Activated naive CD4-positive, alpha-beta T cell (primary cell): ENCODE measurements around the gene SLC29A1.

ENCODE experiments used
- DNase-seq, 4 experiments: peaks; one replicate each; lab custom pipeline; 2025; lab: John Stamatoyannopoulos, UW

The SLC29A1 gene

DNA sequence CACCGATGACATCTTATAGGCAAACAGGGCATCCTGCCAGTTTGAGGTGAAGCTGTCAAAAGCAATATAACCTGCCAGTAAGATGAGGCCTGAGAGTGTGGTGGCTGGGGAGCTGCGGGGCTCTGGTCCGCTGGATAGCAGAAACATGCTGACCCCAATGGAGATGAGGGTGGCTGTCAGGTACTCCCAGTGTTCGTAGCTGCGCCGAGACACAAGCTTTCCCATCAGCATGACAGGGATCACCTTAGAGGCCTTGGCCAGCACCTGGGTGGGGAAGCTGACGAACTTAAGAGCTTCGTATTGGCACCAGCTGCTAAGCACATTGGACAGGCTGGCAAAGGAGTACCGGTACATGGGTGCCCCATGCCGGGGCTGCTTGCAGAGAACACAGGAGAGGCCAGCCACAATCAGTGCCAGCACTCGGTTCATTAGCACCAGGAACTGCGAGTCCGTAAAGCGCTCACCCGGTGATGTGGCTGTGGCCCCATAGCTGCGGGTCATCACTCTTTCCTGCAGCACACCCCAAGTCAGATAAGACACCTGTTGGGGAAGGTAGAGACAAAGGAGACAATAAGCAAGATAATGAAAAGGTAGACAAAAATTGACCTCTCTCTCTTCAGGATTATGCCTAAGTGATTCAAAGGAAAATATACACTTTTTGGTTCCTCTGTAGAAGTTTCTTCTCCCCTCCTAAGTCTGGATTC is 31.9 kb downstream of the SLC29A1 start:
- no peak for DNase-seq

DNA sequence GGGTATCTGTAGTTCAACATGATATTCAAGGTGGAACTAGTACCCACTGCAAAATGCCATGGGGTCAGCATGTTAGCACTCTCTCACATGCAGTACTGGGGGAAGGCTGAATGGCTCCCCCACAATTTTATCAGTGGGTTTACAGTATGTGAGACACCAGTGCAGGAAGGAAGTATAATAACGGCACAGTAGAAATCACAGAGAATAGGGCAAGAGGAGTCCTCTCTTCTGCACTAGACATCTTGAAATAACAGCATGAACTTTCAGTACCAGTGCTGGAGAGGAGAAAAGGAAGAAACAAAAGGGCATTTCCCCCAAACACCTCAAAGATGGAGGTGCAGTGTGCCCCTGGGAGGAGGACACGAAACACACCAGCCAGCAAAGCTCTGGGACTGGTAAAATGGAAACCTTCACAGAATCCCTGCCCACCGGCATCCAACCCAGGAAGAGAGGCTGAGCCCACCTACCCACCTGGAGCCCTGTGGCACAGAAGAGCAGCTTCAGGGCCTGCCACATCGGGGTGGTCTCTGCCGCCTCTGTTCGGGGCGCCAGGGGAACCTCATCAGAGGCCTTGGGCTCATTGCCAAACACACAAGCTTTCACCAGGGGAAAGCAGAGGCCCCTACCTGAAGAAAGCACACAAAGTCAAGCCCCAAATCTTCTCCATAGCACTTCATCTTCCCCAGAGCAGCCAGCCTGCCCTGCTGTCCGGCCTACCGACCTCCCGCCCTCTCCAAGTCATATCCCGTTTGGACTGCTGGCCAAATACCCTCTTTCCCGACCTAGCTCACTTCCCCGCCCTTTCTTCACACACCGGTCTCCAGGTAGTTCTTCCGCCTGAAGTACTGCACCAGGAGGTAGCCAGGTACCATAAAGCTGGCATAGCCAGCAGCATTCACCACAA is 32.7 kb downstream of the SLC29A1 start:
- no peak for DNase-seq

DNA sequence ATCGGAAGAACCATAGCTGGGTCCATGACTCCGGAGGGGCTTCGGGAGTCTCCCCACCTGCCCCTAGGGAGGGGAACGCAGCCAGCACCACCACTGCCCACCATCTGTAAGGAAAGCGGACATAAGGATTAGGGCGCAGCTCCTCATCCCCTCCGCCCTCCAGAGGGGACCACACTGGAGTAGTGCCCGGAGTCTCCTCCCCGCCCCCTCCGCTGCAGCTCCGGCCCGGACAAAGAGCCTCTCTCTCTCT is 33.3 kb downstream of the SLC29A1 start:
- DNase-seq: no peak

DNA sequence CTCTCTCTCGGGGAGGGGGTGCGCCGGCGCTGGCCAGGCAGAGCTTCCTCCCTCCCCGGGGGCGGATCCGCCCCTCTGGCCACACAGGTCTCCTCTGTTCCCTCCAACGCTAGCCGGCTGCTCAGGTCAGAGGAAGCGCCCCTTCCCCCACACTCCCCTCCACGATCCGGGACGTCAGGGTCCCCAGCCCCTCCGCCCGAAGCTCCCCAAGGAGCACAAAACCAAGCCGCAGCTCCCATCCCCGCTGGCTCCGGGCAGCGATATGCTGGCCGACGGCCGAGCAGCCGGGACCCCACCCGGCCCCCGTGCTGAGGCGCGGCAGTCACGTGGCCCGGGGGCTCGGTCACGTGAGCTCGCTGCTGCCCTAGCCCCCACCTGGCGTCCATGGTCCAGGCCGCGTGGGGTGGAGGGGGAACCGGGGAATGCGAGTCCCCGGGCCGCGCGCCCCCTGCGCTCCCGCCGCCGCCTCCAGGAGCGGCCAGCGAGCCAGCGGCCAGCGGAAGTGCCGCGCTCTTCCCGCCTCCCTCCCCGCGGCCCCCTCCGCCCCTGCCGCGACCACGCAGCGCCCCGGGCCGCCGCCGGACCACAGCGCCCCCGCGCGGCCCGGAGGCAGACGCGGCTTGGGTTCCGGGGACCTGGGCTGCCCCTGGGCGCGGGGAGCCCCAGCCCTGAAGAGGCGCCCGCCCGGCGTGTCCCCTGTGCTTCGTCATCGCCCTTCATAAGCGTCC is 33.8 kb downstream of the SLC29A1 start, which contains the start of gene SLC35B2:
Gene SLC35B2 (minus strand): TSS at position 504 of the 728 bp plus-strand sequence. CDS start 118 bp downstream, at position 386.
- DNase-seq: peak in 3 of 4 experiments; percentile 27 to 63 (median 54)

DNA sequence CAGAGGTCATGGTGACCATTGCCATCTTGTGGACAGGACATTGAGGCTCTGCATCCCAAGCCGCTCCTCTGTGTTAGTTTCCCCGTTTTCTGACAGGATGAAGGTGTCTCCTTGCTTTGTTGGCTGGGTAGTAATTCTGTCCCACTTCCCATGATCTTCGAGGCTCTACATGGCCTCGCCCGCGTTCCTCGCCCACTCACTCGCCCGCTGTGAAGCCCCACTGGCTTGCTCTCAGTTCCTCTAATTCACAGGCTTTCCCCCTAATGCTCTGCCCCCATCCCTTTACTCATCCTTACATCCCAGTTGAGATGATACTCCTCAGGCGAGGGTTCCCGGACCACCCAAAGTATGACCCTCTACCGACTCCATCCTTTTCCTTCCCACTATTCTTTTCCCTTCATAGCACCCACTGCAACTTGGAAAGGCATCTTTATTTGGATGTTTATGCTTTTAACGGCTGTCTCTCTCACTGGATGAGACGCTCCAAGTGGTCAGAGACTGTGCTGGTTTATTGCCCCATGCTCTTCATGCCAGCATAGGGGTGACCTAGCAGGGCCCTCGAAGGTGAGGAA is 34.4 kb downstream of the SLC29A1 start:
- DNase-seq: no peak

DNA sequence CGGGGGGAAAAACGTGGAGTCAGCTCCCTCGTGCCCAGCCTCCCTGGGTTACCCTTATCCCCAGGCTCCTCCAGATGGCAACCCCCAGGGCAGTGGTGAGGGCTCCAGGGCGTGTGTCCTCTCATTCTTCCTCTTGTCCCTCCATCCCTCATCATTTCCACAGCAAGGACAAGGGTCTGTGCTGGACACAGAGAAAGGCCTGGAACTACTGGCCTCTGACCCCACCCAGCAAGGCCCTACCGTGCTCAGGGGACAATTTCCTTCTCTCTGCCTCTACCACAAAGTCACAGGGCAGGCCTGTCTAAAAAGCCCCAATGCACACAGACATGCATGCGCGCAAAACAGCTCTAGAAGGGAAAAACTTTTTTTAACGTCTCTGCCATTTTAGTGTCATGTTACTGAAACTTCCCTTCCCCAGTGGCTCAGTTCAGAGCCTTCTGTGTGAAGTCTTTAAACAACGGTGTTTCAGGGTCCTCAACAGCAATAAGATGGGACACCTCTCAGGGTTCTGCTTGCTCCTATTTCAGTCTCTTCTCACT is 35.0 kb downstream of the SLC29A1 start:
- DNase-seq: no peak

DNA sequence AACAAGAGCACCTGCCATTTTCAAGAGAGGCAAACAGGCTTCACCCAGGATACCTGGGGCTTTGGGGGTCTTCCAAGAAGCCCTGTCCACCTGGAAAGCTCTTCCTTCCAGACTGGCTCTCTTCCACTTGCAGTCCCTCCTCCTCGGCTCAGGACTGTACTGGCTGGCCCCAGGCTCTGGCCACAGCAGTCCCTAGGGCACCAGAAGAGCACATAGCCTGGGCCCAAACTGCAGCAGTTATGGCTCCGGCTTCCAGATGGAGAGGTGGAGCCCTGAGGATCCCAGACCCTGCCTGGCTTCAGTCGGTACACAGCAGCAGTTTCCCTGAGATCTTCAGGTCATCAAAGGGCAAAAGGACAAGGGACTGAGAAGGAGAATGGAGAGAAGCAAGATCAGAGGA is 35.5 kb downstream of the SLC29A1 start:
- no peak for DNase-seq

DNA sequence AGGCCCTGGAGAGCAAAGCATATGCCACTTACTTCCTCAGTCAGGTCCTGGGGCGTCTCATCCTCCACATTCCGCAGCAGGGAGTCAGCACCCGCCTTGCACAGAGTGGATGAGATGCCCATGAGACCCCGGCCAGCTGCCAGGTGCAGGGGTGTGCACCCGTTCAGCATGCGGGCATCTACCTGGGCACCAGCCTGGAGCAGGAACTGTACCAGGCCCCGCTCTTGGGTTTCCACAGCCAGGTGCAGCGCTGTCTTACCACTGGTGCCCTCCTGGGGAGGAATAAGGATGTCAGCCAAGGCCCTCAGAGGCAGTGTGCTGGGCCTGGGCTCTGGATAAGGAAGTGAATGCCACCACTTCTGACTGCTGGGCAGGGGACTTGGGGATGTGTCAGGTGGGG is 36.6 kb downstream of the SLC29A1 start:
- DNase-seq: no peak

DNA sequence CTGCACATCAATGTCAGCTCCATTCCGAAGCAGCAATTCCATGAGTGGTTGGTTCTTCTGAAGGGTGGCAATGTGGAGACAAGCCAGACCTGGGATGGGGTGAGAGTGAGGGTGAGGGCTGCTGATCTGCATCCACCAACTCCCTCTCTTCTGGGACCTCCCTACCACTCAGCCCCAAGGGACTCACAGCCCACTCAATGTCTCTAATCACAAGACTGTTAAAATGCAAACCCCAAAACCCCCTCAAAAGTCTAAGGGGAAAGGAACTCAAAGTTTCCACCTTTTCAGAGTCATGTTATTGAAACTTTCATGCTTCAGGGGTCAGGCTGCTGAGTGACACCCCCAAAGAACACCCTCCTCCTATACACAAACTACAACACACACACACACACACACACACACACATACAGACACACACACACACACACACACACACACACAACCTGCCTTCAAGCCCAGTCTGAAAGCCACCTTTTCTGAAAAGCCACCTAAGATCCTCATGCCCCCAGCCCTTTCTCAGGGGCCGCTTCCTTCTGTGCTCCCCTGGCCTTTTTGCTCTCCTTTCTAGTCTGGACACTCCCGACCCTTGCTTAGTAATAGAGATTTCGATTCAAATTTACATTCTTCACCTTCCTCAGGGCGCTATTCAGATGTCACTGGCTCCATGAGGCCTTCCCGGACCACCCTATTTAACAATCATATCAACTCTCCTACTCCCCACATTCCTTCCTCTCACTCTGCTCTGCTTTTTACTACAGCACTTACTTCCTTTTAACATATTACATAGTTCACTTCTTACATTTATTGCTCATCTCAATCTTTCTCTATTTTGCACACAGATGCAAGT is 37.3 kb downstream of the SLC29A1 start:
- DNase-seq: no peak

DNA sequence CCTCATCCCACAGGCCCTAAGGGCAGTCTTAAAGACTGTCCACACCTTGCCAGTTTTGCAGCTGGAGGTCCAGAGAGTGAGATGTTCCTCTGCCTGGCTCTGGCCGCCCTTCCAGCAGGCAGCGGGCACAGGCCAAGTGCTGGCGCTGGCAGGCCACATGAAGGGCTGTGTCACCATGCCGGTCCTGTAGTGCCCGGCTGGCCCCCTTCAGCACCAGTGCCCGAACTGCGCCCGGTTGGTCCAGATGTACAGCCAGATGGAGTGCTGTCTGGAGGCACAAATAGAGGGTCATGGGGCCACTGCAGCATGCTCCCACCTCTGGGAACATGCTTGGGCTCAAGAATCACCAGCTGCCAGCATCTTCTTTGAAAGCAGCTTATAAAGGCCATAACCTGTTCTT is 38.2 kb downstream of the SLC29A1 start:
- no peak for DNase-seq

DNA sequence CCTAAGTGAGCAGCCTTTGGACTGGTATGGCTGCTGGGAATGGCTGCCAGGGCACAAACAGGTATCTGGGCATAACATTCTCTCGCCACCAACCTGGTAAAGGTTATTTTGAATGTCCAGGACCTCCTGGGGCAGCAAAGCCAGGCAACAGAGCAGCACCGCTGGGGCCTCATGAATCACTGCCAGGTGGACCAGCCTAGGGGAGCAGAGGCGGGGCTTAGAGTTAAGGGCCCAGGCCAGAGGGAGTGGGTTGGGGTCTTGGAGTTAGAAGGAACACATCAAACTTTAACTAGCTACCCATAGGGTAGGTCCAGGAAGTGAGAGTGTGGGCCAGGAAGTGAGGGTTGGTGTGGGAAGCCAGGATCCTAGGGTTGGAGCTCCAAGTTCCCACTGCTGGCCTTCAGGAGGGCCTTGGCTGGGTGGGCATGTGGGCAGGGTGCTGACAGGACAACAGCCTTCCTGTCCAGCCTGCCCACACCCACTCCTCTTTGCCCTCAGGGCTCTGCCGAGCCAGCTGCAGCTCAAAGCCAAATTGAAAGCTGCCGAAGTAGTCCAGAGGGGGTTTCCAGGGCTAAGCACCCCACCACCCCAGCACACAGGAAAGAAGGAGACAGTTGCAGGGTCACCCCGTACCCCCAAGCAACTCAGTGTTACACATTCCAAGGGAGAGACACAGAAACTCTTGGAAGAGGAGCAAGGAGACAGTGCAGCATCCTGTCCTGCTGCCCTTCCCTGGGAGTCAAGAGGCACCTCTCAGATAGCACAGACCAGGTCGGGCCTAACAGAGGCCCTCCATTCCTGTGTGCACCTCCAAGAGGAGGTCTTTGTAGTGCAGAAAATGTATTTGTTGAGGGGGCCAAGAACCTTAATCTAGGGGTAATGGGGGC is 39.3 kb downstream of the SLC29A1 start:
- DNase-seq: no peak

DNA sequence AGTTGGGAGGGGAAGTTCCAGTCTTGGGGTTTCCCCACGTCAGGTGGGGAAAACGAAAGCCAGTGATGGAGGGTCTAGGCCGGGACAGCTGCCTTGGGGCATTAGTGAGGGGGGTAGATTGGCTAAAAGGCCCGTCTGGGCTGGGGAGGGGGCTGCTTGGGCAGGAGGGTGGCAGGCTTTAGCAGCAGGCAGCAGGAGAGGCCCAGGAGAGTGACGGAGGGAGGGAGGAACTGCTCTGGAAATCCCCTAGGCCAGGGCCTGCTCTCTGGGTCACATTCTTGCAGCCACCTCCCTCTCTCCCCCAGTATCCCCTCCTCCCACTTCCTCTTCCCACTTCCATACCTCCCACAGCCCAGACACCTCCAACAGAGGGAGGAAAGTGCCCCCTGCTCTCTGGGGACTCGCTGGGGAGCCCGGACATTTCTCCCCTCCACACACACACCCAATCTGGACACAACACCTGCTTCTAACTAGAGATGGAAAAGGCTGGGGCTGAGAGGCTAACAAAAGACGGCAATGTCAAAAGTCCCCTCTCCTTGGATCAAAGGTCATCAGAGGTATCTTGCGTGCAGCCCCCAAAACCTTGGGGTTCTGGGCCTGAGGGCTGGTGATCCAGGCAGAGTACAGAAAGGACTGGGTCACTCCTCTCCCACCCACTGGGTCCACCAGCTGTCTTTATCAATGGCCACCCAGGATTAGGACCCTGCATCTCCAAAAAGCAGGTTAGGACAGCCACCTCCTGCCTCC is 40.1 kb downstream of the SLC29A1 start:
- no peak for DNase-seq

DNA sequence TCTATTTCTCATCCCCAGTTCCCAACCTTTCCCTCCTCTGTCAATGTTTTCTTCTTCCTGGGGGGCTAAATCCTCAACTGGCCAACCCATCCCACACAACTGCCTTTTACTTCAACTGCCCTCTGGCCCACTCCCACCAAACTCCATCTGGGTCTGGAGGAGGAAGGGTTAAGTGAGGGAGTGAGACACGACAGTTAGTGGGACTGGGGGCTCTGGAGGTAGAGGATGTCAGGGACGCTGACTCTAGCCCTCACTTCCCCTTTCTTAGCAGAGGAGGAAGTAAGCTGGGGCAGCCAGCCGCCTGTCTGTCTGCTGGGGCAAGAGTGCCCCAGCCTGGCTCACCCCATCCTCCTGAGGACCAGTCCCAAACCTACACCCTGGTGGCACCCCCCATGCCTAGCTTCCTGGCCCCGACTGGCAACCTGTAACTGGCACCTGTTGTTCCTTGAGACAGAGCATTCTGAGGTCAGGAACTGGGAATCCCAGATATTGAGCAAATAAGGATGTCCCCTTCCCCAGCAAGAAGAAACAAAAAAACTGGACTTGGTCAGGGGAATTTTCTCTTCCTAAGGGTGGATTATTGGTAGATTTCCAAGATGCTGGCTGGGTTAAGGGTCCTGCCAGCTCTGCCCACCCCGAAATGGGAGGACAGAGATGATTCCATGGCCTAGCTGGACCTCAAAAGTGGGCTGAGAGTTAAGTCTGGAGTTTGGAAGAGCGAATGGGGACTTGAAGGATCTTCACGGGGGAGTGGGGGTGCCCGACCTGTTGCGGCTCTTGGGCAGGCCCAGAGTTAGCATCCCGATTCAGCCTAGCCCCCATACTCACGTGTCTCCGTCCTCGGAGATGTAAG is 41.0 kb downstream of the SLC29A1 start:
- no peak for DNase-seq

DNA sequence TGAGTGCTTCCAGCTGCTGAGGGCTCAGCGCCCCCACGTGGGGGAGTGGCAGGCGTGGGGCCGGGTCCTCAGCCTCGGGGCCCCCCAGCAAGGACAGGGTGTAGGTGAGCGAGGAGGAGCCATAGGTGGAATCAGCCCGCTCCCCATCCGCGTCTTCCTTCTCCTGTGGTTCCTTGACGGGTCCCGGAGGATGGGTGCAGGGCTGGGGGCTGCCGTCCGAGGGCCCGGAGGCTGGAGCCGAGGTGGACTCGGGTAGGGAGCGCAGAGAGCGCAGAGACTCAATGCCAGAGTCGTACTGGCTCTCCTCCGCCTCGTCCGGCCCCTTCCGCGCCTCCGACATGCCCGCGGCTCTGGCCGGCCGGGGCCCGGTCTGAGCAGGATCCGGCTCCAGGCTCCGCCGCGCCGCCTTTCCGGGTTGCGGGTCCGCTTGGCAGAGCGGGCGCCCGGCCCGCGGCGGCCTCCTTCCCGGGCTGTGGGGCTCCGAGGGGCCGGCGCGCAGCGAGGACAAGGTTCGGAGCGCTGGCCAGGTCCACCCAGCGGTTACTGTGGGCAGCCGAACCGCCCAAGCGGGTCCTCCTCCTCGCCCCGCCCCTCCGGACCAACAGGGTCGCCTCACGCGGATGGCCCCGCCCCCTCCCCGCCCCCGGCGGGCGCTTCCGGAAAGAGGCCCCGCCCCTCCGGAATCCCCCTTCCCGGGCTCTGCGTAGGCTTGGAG is 41.8 kb downstream of the SLC29A1 start, which contains the start of gene NFKBIE:
Gene NFKBIE (minus strand): TSS at position 545 of the 715 bp plus-strand sequence. CDS start 205 bp downstream, at position 340.
- peak; percentile 88 to 94 (median 92) for DNase-seq

DNA sequence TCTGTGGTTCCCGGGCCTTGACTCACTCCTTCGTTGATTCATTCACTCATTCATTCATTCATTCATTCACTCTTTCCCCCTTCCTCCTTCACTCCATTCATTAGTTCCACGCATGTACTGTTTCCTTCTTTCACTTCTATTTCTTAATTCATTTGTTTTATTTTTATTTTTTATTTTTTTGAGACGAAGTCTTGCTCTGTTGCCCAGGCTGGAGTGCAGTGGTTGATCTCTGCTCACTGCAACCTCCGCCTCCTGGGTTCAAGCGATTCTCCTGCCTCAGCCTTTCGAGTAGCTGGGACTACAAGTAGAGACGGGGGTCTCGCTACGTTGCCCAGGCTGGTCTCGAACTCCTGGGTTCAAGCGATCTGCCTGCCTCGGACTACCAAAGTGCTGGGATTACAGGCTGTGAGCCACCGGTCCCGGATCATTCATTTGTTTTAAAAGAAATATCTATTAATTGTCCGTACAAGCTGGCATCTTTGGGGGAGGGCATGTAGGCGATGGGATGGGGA is 42.4 kb downstream of the SLC29A1 start:
- DNase-seq: no peak

DNA sequence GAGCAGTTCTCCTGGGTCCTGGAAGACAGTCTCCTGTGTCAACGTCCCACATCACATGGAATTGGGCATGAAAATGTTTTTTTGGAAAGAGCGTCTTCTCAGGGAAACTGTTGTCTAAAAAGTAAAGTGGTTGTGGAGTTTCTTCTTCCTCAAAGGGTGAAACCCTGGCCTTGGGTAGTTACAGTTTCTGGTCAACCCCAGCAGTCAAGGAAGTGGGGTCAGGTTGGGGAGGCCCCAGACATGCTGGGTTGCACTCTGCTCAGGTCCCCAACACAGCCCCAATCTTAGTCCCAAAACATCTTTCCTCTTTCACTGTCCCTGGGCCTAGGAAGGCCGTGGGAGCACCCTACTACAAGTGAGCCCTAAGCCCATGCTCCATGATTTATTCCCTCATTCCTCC is 43.0 kb downstream of the SLC29A1 start:
- DNase-seq: no peak

DNA sequence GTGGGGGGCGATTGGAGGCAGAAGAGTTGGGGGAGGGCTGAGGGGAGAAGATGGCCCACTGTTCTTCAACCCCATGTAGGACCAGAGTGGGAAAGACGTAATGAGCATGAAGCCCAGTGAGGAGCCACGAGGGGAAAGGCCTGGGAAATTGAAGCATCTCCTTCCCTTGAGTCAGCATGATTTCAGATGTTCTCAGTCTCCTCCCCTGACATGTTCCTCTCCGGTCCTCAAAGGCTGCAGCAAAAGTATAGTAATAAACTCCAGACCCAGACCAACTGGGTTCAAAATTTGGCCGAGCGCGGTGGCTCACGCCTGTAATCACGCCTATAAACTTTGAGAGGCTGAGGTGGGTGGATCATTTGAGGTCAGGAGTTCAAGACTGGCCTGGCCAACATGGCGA is 43.9 kb downstream of the SLC29A1 start:
- no peak for DNase-seq
